ENCODE measurements around the gene MPLKIP.
"Not testable (repeated sequence)": the region's sequence is repeated elsewhere in the genome, so short reads cannot be mapped to it uniquely, and the experiment has no call there.

Gene MPLKIP

DNA sequence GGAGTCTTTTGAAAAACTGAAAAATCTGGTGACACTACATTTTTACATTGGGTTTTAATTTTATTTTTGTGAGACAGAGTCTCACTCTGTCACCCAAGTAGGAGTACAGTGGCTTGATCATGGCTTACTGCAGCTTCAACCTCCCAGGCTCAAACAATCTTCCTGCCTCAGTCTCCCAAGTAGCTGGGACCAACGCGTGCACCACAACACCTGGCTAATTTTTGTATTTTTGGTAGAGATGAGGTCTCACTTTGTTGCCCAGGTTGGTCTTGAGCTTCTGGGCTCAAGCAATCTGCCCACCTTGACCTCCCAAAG is 11.5 kb downstream of the MPLKIP start:
- DNase-seq, result no peak

DNA sequence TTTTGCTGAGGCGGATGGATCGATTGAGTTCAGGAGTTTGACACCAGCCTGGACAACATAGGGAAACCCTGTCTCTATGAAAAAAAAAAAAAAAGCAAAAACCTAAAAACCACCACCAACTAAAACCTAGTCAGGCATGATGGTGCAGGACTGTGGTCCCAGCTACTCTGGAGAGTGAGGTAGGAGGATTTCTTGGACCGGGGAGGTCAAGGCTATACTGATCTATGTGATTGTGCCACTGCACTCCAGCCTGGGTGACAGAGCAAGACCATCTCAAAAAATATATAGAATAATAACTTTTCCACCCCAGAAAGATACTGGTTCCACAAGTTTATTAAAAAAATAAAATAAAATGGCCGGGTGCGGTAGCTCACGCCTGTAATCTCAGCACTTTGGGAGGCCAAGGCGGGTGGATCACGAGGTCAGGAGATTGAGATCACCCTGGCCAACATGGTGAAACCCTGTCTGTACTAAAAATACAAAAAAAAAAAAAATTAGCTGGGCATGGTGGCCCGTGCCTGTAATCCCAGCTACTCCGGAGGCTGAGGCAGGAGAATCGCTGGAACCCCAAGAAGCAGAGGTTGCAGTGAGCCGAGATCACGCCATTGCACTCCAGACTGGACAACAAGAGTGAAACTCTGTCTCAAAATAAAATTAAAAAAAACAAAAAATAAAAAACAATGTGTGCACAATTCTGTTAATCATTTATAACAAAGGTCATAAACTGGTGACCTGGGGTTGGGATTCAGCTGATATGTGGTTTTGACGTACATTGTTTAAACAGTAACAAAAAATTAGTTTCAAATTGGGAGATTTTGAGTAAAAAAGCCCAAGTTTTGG is 12.1 kb downstream of the MPLKIP start:
- DNase-seq, result not testable (repeated sequence)

DNA sequence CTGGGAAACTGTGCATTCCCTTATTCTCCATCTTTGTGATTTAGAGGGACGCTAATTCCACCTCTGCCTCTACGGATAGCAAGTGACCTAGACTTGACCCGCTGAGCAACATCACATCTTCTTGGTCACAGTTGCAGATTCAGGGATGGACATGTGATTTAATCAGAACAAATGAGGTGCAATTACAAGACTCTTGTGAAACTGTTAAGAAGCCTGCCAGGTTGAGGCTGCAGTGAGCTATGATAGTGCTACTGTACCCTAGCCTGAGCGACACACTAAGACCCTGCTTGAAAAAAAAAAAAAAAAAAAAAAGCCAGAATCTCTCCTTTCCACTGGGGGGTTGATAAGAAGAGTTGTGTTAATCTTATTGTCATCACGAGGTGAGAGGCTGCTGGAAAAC is 14.4 kb downstream of the MPLKIP start:
- DNase-seq, result no peak

DNA sequence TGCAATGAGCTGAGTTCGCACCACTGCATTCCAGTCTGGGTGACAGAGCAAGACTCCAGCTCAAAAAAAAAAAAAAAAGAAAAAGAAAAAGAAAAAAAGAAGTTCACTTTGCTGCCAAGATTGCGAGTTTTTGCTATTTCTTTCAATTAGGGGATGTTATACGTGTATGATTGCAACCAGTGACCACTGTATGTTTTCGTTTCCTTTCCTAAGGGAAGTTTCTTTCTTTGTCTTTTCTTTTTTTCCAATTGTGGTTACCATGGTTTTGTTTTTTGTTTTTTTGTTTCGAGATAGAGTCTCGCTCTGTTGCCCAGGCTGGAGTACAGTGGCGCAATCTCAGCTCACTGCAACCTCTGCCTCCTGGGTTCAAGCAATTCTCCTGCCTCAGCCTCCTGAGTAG is 16.2 kb downstream of the MPLKIP start:
- DNase-seq, result not testable (repeated sequence)

DNA sequence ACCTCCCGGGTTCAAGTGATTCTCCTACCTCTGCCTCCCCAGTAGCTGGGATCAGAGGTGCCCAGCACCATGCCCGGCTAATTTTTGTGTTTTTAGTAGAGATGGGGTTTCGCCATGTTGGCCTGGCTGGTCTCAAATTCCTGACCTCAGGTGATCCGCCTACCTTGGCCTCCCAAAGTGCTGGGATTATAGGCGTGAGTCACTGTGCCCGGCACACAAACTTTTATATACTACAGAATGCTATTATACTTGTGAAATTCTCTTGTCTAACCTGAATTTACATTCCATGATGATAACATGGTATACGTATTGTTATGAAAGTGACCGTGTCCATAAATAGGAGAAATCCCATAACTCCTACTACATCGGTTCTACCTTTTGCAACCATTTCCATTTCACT is 17.2 kb downstream of the MPLKIP start:
- not testable (repeated sequence) for DNase-seq

DNA sequence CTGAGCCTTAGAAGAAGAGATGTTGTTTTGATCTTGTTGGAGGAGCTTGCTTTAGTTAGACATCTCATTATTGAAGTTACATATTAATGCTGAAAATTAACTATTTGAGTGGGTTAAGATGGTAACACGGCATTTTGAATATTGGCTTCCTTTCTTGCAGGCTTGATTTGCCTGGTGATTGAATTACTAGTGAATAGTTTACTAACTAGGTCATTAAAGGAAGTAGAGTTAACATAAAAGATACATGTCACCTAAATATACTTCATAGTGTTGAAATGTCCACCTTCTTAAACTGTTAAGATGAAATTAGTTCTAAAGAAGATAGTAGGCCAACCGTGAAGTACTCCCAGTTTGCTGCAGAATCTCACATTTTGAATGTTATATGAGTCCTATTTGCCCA is 18.5 kb downstream of the MPLKIP start:
- no peak for DNase-seq

DNA sequence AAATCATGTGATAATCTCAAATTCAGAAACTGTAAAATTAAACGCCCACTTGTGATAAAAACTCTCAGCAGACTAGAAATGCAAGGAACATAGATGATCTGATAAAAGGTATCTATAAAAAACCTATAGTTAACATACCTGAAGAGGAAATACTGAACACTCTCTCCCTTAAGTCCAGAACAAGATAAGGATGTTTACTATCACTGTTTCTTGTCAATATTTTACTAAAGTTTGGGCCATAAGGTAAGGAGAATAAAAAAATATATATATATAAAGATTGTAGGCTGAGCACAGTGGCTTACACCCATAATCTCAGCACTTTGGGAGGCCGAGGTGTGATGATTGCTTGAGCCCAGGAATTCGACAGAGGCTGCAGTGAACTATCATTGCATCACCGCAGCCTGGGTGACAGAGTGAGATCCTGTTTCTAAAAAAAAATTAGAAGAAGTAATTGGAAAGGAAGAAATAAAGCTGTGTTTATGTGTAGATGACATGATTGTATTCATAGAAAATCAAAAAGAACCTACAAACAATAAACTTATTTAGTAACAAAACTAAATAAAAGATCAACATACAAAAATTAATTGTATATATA is 28.4 kb downstream of the MPLKIP start:
- DNase-seq, result no peak

DNA sequence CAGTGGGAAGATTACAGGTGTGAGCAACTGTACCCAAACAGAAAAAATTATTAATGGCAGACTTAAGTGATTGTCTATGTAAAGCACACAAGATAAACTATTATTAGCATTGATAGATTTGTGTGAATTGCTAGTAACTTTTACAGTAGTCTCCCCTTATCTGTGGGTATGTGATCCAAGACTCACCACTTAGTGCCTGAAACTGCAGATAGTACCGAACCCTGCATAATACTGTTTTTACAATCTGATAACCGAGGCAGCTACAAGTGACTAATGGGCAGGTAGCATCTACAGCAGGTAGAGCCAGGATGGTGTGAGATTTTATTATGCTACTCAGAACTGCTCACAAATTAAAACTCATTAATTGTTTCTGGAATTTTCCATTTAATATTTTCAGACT is 31.5 kb downstream of the MPLKIP start:
- DNase-seq, result no peak

DNA sequence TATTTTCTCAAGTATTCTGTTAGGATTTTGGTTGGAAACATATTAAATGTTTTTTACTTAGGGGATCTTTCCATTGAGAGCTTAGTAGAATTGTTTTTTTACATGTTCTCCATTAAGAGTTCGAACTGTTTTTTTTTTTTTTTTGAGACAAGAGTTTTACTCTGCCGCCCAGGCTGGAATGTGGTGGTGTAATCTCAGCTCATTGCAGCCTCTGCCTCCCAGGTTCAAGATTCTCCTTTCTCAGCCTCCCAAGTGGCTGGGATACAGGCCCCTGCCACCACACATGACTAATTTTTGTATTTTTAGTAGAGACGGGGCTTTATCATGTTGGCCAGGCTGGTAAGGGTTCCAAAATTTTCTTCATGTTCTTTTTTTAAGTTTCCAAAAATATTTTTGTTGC is 33.2 kb downstream of the MPLKIP start:
- no peak for DNase-seq

DNA sequence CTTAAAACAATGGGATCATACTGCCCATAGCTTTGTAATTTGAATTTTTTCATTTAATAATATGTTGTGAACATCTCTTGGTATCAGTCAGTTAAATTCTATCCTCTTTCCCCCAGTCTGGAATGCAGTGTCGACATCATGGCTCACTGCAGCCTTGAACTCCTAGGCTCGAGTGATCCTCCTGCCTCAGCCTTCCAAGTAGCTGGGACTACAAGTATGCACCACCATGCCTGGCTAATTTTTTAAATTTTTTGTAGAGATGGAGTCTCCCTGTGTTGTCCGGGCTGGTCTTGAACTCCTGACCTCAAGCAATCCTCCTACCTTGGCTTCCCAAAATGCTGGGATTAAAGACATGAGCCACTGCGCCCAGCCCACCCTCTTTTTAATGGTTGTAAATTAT is 34.6 kb downstream of the MPLKIP start:
- no peak for DNase-seq

DNA sequence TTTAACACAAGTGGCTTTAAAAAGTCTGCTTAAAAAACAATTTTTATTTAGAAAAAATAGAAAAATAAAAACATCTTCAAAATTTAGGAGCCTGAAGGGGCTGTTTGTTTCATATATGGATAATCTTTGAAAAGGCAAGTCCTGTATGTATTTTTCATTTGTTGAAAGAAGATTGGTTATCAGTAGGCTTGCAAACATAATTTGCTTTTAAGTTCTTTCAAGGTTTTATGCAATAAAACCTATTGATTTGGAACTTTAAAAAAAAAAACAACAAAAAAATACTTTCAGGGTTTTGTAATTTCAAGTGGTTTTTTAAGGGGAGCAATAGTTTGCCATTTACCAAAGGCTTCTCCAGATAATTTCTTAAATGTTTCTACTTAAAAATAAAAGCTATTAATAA is 35.6 kb downstream of the MPLKIP start:
- no peak for DNase-seq

DNA sequence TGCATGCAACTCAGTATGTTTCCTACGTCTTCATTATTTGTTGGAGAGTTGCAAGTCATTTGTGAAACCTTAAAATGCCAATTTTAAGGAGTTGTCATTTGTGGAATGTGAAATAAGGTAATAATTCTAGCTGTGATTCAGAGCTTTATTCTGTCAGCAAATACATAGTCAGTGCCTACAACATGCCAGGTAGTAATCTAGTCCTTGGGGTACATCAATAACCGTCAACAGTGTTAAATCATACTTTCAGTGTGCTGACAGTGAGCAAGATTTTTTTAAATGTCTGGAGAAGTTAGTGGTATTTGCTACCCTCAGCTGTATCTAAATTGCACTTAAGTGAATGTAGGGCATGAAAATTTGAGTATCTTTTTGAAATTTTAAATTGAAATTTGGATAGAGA is 36.7 kb downstream of the MPLKIP start:
- DNase-seq, result no peak

DNA sequence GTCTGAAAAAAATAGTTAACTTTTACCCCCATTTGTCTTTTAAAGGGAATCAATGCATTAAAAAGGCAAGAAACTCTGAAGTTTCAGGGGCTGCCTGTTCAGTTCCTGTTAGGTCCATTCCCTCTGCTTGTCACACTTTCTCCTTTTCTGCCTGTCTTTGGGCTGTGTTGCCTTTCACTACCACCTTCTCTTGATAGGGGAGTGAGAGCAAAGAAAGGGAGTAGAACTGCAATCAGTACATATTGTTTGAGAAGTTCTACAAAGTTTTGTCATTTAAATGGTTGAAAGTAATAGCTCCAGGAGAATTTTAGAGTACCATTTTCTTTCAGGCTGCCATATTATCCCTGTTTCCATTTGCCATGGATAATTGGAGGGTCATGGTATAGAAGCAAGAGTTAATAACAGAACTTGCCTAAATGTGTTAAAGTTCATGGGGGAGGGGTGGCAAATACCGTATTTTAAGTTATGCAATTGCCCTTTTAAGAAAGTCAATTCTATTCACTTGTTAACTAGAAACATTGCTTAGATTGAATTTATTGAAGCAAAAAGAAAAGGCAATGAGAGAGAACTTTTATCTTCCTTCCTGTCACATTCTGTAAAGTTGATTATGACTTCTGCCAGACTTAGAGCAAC is 38.6 kb downstream of the MPLKIP start:
- DNase-seq, result no peak

DNA sequence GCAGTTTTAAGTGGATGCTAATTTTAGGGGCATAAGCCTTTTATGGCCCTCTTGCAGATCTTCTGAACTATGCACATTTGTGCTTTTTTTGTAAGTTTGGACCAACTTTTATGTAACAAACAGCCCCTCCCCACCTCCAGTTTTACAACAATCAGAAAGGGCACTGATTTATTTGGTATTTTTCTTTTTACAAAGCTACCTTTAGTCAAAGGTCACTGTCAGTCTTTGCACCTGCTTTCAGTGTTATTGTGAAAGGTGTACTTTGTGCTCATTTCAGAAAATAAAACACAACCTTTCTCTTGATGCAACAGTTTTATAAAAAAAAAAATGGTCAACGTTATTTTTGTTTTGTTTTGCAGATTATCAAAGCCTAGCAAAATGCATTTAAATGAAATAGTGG is 39.2 kb downstream of the MPLKIP start:
- no peak for DNase-seq

DNA sequence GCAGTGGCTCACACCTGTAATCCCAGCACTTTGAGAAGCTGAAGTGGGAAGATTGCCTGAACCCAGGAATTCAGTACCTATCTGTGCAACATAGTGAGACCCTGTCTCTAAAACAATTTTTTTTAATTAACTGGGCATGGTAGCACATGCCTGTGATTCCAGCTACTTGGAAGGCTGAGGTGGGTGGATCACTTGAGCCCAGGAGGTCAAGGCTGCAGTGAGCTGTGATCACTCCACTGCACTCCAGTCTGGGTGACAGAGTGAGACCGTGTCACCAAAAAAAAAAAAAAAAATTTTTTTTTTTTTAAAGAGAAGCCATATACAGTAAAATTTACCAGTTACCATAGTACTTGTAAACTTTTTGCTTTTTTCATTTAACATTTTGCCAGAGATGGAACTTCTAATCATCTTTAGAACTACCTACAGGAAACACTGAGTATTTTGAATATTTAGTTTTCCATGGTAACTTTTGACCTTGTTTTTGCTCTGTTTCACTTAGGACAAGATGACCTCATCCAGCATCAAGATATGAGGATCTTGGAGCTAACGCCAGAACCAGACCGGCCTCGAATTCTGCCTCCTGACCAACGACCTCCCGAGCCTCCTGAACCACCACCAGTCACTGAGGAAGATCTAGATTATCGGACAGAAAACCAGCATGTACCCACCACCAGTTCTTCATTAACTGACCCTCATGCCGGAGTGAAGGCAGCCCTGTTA is 40.6 kb downstream of the MPLKIP start:
- no peak for DNase-seq

DNA sequence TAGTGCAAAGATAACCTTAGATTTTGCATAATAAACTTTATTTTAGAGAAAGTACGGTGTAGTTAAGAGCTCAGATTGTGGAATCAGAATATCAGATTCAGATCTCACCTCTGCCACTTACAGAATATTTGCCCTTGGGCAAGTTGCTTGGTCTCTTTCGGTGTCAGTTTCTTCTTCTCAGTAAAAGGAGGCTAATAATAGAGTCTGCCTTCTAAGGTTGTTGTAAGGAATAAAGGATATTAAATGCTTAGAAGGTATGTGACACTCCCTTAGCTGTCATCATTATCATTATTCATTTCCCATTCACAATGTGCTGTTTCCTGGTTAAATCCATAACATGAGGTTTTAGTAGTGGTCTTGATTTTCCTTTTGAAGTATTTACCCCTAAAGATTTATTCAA is 42.2 kb downstream of the MPLKIP start:
- DNase-seq, result no peak

DNA sequence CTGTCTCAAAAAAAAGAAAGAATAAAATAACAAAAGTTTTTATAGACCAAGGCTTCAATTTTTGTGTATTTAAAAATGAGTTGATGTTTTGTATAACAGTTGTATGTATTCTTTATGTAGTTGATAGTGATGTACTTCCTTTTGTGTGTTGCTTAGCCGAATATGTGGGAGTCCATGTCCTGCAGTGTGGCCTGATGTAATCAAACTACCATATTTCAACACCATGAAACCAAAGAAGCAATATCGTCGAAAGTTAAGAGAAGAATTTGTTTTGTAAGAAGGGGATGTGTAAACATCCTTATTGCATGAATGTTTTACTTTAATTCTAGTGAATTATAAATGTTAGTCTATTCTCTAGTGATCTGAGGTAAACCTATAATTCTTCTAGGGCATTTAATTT is 56.6 kb downstream of the MPLKIP start:
- DNase-seq, result no peak

All from T-helper 1 cell (primary cell).